Peyer's patch (tissue), 4 donors: ENCODE data around the gene SPIB. TPM values are rescaled to one million over a fixed set of nuclear protein-coding genes. Genes with fewer than 3 reads are reported as not detected.

ENCODE experiments used
- DNase-seq, 3 donors: peaks; one replicate each; pipeline ENCODE4 v3.0.0-alpha.2; 2017 to 2019
- H3K27ac ChIP-seq, 4 donors: fragments of 200-600 bp; sonication (generic); one replicate each; pipeline ENCODE4 v1.5.1; 2016 to 2019
- H3K27me3 ChIP-seq, 2 donors: fragments of 200-600 bp; sonication (generic); one replicate each; pipeline ENCODE4 v1.5.1; 2019
- H3K36me3 ChIP-seq, 3 donors: fragments of 200-600 bp; sonication (generic); one replicate each; pipeline ENCODE4 v1.5.1; 2016 to 2019
- H3K4me1 ChIP-seq, 4 donors: fragments of 200-600 bp; sonication (generic); one replicate each; pipeline ENCODE4 v1.5.1; 2016 to 2019
- H3K4me3 ChIP-seq, 4 donors: fragments of 200-600 bp; sonication (generic); 1 replicate in 3 of 4; 2 replicates in 1 of 4; pipeline ENCODE4 v1.5.1; 2016 to 2019; ENCODE audit warnings: mild to moderate bottlenecking in 1 of 4
- H3K9me3 ChIP-seq, 4 donors: fragments of 200-600 bp; sonication (generic); one replicate each; pipeline ENCODE4 v1.5.1; 2016 to 2019; ENCODE audit warnings: mild to moderate bottlenecking in 1 of 4
- POLR2A ChIP-seq, 2 donors: fragments of 450-650 bp; IDR thresholded peaks; one replicate each; pipeline ENCODE4 v1.5.1; 2017; ENCODE audit warnings: antibody characterized with exemption in 2 of 2, mild to moderate bottlenecking in 2 of 2, moderate library complexity in 2 of 2
- total RNA-seq, 4 donors: library from RNA; depleted of rRNA; stranded (reverse); fragments of >200 nt; gene quantifications; one replicate each; pipeline ENCODE4 v1.1.0, GENCODE V29; 2016
- TF ChIP-seq, protein P1 (sequence below), 6 experiments: fragments of 450-650 bp in 4 of 6; fragments of 200-600 bp in 2 of 6; sonication (generic) in 1 of 6; IDR thresholded peaks; one replicate each; pipeline ENCODE4 v1.5.1; 2017 to 2019; ENCODE audit warnings: antibody characterized with exemption in 6 of 6, mild to moderate bottlenecking in 3 of 6, moderate library complexity in 1 of 6

The SPIB gene
- total RNA-seq, 4 donors from 2014 or later, result 20.3 to 62.7 (median 24.4) TPM

DNA sequence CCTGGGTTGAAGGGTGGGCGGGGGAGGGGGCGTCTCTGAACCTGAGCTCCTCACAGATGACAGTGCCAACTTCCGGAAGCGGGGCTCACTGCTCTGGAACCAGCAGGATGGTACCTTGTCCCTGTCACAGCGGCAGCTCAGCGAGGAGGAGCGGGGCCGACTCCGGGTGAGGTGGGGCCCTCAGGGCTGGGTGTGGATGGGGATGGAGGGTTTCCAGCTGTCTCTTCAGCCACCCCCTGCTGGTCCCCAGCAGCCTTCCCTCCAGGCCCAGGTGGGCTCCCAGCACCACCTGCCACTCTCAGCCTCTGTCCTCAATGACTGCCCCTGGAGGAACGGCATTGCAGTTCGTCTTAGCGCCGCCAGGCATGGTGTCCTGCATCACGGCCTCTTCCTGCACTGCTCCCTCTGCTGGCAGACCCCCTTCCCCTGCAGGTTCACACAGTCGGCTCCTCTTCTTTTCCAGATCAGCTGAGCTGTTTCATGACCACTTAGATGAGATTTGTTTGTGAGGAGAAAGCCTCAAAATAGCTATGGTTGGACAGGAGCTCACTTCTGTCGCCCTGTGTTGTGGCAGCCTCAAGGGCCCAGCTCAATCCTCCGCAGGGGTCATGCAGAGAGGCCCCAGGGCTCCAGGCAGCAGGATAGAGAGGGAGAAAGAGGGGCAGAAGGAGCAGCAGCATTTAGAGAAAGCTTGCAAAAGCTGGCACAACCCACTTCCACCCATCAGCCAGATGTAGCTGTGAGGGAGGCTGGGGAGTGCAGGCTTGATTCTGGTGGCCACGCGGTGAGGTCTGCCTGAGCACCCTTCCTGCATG is 60.4 kb downstream of the SPIB start:
- TF ChIP-seq, protein P1, sequence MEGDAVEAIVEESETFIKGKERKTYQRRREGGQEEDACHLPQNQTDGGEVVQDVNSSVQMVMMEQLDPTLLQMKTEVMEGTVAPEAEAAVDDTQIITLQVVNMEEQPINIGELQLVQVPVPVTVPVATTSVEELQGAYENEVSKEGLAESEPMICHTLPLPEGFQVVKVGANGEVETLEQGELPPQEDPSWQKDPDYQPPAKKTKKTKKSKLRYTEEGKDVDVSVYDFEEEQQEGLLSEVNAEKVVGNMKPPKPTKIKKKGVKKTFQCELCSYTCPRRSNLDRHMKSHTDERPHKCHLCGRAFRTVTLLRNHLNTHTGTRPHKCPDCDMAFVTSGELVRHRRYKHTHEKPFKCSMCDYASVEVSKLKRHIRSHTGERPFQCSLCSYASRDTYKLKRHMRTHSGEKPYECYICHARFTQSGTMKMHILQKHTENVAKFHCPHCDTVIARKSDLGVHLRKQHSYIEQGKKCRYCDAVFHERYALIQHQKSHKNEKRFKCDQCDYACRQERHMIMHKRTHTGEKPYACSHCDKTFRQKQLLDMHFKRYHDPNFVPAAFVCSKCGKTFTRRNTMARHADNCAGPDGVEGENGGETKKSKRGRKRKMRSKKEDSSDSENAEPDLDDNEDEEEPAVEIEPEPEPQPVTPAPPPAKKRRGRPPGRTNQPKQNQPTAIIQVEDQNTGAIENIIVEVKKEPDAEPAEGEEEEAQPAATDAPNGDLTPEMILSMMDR (IDR thresholded peaks at IDR 0.05), result peak in 2 of 6 experiments; percentile 4 to 6
- TF ChIP-seq POLR2A (IDR thresholded peaks at IDR 0.05), result no peak
- peak in 1 of 3 donors; percentile 41 for DNase-seq
- no peaks in the 10 kb centered on the region for H3K27me3 ChIP-seq
- no peak overlapping the region for H3K4me3 ChIP-seq
- peaks cover 0 to 54% (median 0%) of the 10 kb centered on the region in 3 donors for H3K36me3 ChIP-seq
- H3K4me1 ChIP-seq, result peaks cover 0 to 16% (median 9%) of the 10 kb centered on the region in 4 donors
- H3K9me3 ChIP-seq, result no peaks in the 10 kb centered on the region
- no peak overlapping the region for H3K27ac ChIP-seq

DNA sequence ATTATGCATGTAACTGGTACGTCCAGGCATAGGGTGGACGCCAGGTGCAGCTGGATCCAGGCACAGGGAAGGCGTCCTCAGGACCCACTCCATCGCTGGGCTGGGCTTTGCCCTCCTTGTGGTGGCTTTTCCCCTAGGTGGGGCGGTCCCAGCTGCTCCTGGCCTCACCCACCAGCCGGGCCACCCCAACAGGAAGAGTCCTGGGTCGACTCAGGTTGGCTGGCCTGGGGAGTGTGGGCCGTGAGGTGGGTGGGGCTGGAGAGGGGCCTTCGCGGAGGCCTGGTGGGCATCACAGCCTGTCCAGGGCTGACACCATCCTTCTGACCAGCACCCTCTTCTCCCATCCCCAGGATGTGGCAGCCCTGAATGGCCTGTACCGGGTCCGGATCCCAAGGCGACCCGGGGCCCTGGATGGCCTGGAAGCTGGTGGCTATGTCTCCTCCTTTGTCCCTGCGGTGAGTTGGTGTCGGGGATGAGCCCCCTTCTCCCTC is 61.1 kb downstream of the SPIB start:
- Histone ChIP-seq H3K27me3 (no peaks in the 10 kb centered on the region), H3K4me3 (no peak overlapping the region), H3K4me1 (peaks cover 0 to 16% (median 9%) of the 10 kb centered on the region in 4 donors), H3K9me3 (no peaks in the 10 kb centered on the region), H3K27ac (no peak overlapping the region), H3K36me3 (peaks cover 0 to 58% (median 0%) of the 10 kb centered on the region in 3 donors)
- TF ChIP-seq, protein P1 (IDR thresholded peaks at IDR 0.05), result no peak
- no peak for TF ChIP-seq POLR2A (IDR thresholded peaks at IDR 0.05)
- peak in 1 of 3 donors; percentile 33 for DNase-seq

DNA sequence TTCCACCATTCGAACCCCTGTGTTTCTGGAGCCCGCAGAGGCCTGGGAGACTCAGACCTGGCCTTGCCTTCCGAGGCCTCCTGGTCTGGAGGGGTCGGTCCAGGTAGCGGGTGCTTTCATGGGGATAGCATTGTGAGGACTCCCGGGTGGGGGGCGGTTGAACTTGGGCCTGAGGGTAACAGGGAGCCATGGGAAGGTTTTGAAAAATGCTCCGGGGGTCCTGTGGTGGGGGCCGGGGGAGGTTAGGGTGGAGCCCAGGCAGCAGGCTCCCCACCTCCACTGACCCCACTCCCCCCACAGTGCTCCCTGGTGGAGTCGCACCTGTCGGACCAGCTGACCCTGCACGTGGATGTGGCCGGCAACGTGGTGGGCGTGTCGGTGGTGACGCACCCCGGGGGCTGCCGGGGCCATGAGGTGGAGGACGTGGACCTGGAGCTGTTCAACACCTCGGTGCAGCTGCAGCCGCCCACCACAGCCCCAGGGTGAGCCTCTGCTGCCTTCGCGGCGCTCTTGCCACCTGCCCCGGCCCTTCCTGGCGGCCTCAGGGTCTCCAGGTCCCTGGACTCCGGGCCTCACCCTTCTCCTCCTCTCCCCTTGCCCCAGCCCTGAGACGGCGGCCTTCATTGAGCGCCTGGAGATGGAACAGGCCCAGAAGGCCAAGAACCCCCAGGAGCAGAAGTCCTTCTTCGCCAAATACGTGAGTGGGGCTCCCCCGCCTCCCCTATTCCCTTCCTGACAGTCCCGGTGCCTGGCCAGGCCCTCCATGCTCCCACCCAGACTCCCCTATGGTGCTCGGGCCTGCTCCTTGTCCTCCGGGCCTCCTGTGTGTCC is 61.8 kb downstream of the SPIB start:
- no peak overlapping the region for H3K4me3 ChIP-seq
- peaks cover 0 to 16% (median 9%) of the 10 kb centered on the region in 4 donors for H3K4me1 ChIP-seq
- no peaks in the 10 kb centered on the region for H3K9me3 ChIP-seq
- H3K36me3 ChIP-seq, result peaks cover 0 to 63% (median 0%) of the 10 kb centered on the region in 3 donors
- DNase-seq, result peak in 1 of 3 donors; percentile 16
- H3K27me3 ChIP-seq, result no peaks in the 10 kb centered on the region
- TF ChIP-seq, protein P1 (IDR thresholded peaks at IDR 0.05), result no peak
- TF ChIP-seq POLR2A (IDR thresholded peaks at IDR 0.05), result no peak
- no peak overlapping the region for H3K27ac ChIP-seq

Other genes with a start within 250 kb of the SPIB start
- 100 to 1,000 TPM; 139 to 475 (median 333) TPM for gene MYH14, start 215.3 kb upstream of the SPIB start, total RNA-seq
- 1 to 10 TPM in 2 of 4 donors, under 1 TPM in 2; 0.18 to 3.3 (median 1.1) TPM for gene KCNC3, start 89.6 kb upstream of the SPIB start, total RNA-seq
- 10 to 100 TPM in 1 of 4 donors, 1 to 10 TPM in 3; 4.9 to 12.4 (median 8.2) TPM for gene NAPSA, start 53.3 kb upstream of the SPIB start, total RNA-seq
- 100 to 1,000 TPM in 2 of 4 donors, 10 to 100 TPM in 2; 76.7 to 102 (median 98.9) TPM for gene NR1H2, start 42.5 kb upstream of the SPIB start, total RNA-seq
- 10 to 100 TPM; 14.9 to 90.0 (median 27.3) TPM for gene POLD1, start 34.6 kb upstream of the SPIB start, total RNA-seq
- gene MYBPC2, start 14.0 kb downstream of the SPIB start, total RNA-seq, result not detected
- gene EMC10, start 57.6 kb downstream of the SPIB start, total RNA-seq, result 100 to 1,000 TPM in 3 of 4 donors, 10 to 100 TPM in 1; 63.5 to 134 (median 117) TPM
- 1 to 10 TPM in 2 of 4 donors, not detected in 2; 2.0 to 2.5 TPM for gene GARIN5A, start 57.9 kb downstream of the SPIB start, total RNA-seq
- 10 to 100 TPM; 10.7 to 41.3 (median 26.6) TPM for gene JOSD2, start 92.3 kb downstream of the SPIB start, total RNA-seq
- 10 to 100 TPM in 1 of 4 donors, 1 to 10 TPM in 2, not detected in 1; 1.6 to 31.9 (median 4.5) TPM for gene ASPDH, start 95.0 kb downstream of the SPIB start, total RNA-seq
- gene LRRC4B, start 149.5 kb downstream of the SPIB start, total RNA-seq, result 1 to 10 TPM in 2 of 4 donors, under 1 TPM in 2; 0.35 to 2.0 (median 1.4) TPM
- 1 to 10 TPM in 1 of 4 donors, not detected in 3; 1.2 TPM for gene SYT3, start 220.9 kb downstream of the SPIB start, total RNA-seq
- gene C19orf81, start 230.5 kb downstream of the SPIB start, total RNA-seq, result not detected